Activated naive CD4-positive, alpha-beta T cell treated with anti-CD3 and anti-CD28 coated beads, Interleukin-2, amount 50 U/mL, for 24 hours (primary cell): ENCODE results near the gene KCNJ3.

Experiments
- H3K27ac Mint-ChIP-seq: one replicate; pipeline ENCODE4 v1.8.0; 2021; ENCODE audit warnings: mild to moderate bottlenecking, mixed read lengths
- H3K27me3 Mint-ChIP-seq: one replicate; pipeline ENCODE4 v1.8.0; 2021; ENCODE audit warnings: mixed read lengths
- H3K36me3 Mint-ChIP-seq: one replicate; pipeline ENCODE4 v1.8.0; 2021; ENCODE audit warnings: mixed read lengths
- H3K4me1 Mint-ChIP-seq: one replicate; pipeline ENCODE4 v1.8.0; 2021; ENCODE audit warnings: mixed read lengths
- H3K4me3 Mint-ChIP-seq: one replicate; pipeline ENCODE4 v1.8.0; 2021; ENCODE audit warnings: mild to moderate bottlenecking, mixed read lengths
- H3K9me3 Mint-ChIP-seq: one replicate; pipeline ENCODE4 v1.8.0; 2021; ENCODE audit warnings: mixed read lengths

Gene KCNJ3

GRCh38 chr2:154697418-154698252 is 860 bp upstream of the KCNJ3 start:
- H3K4me3 Mint-ChIP-seq: no peak overlapping the region

DNA sequence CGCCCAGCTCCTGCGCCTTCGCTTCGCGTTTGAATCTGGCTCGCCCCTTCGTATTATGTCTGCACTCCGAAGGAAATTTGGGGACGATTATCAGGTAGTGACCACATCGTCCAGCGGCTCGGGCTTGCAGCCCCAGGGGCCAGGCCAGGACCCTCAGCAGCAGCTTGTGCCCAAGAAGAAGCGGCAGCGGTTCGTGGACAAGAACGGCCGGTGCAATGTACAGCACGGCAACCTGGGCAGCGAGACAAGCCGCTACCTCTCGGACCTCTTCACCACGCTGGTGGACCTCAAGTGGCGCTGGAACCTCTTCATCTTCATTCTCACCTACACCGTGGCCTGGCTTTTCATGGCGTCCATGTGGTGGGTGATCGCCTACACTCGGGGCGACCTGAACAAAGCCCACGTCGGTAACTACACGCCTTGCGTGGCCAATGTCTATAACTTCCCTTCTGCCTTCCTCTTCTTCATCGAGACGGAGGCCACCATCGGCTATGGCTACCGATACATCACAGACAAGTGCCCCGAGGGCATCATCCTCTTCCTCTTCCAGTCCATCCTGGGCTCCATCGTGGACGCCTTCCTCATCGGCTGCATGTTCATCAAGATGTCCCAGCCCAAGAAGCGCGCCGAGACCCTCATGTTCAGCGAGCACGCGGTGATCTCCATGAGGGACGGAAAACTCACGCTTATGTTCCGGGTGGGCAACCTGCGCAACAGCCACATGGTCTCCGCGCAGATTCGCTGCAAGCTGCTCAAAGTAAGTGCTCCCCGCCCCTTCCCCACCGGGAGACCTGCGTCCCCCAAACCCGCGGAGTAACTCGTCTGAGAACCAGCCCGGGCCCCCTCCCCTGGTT is 453 bp downstream of the KCNJ3 start:
- no peak overlapping the region for H3K27ac Mint-ChIP-seq
- H3K4me1 Mint-ChIP-seq: peaks cover 3% of the 10 kb centered on the region
- peaks cover 1% of the 10 kb centered on the region for H3K36me3 Mint-ChIP-seq
- H3K27me3 Mint-ChIP-seq: peaks cover 24% of the 10 kb centered on the region
- peak overlapping the region; percentile 44 for H3K4me3 Mint-ChIP-seq
- H3K9me3 Mint-ChIP-seq: no peaks in the 10 kb centered on the region

More at GRCh38 chr2:154697418-154698252, 860 bp upstream of the KCNJ3 start:
- Mint-ChIP-seq H3K36me3 (peaks cover 1% of the 10 kb centered on the region), H3K27ac (no peak overlapping the region), H3K4me1 (peaks cover 3% of the 10 kb centered on the region), H3K27me3 (peaks cover 24% of the 10 kb centered on the region), H3K9me3 (no peaks in the 10 kb centered on the region)

- H3K9me3 Mint-ChIP-seq: no peaks in the 10 kb centered on the region
- H3K4me3 Mint-ChIP-seq: no peak overlapping the region
- peaks cover 3% of the 10 kb centered on the region for H3K4me1 Mint-ChIP-seq
Observed at GRCh38 chr2:154699575-154699930, 1.1 kb downstream of the KCNJ3 start.

GRCh38 chr2:154700136-154700535 is 1.6 kb downstream of the KCNJ3 start:
- no peak overlapping the region for H3K27ac Mint-ChIP-seq

More at GRCh38 chr2:154699575-154699930, 1.1 kb downstream of the KCNJ3 start:
- Mint-ChIP-seq H3K27ac (no peak overlapping the region), H3K36me3 (peaks cover 1% of the 10 kb centered on the region), H3K27me3 (peaks cover 24% of the 10 kb centered on the region)

GRCh38 chr2:154704991-154705390 is 6.5 kb downstream of the KCNJ3 start:
- H3K4me3 Mint-ChIP-seq: no peak overlapping the region
- no peak overlapping the region for H3K27ac Mint-ChIP-seq
- no peaks in the 10 kb centered on the region for H3K36me3 Mint-ChIP-seq

More at GRCh38 chr2:154700136-154700535, 1.6 kb downstream of the KCNJ3 start:
- Mint-ChIP-seq H3K4me3 (no peak overlapping the region), H3K27me3 (peaks cover 24% of the 10 kb centered on the region), H3K9me3 (no peaks in the 10 kb centered on the region), H3K4me1 (peaks cover 3% of the 10 kb centered on the region), H3K36me3 (peaks cover 1% of the 10 kb centered on the region)

DNA sequence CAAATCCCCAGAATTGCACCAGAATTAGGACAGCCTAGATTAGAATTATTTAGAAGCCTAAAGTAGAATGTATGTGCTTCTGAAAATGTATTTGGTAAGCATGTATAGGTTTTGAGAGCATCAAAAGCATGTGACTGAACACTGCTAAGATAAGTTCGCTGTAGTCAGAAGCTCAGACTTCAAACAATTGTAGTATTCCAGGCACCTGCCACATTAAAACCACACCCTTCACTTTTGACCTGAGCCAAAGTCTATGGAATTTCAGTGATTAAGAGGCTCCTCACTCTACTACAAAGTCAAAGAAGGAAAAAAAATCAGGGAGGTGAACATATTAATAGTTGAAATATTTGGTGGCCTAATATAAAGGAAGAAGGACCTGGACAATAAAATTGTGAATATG is 8.2 kb downstream of the KCNJ3 start:
- no peaks in the 10 kb centered on the region for H3K36me3 Mint-ChIP-seq
- H3K27ac Mint-ChIP-seq: no peak overlapping the region
- no peaks in the 10 kb centered on the region for H3K4me1 Mint-ChIP-seq
- no peaks in the 10 kb centered on the region for H3K27me3 Mint-ChIP-seq
- H3K4me3 Mint-ChIP-seq: no peak overlapping the region
- no peaks in the 10 kb centered on the region for H3K9me3 Mint-ChIP-seq

More at GRCh38 chr2:154704991-154705390, 6.5 kb downstream of the KCNJ3 start:
- Mint-ChIP-seq H3K9me3 (no peaks in the 10 kb centered on the region), H3K27me3 (no peaks in the 10 kb centered on the region), H3K4me1 (no peaks in the 10 kb centered on the region)

DNA sequence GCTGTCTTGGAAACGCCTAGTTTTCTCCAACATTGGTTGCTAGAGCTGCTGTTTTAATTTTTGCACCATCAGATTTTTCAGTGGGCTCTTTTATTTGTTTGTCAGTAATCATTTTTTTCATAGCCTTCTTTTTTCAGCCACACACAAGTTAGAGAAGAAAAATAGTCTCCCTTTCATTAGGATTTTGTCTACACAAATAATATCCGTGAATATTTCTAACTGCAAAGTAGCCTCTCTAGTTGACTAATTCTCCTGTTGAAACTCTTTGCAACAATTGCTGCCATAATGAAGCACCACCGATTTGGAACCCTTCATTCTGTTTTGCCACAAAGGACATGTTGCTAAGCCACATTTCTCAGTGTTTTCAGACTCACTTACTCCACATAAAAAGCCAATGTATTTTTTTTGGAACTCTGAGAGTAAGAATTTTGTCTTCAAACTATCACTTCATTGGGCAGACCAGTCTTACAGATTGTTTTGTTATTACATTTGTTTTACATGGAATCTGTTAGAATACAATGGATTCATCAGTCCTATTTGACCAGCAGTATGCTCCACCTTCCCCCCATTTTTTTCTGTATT is 9.6 kb downstream of the KCNJ3 start:
- Mint-ChIP-seq H3K27ac (no peak overlapping the region), H3K27me3 (no peaks in the 10 kb centered on the region), H3K4me3 (no peak overlapping the region), H3K9me3 (no peaks in the 10 kb centered on the region), H3K4me1 (no peaks in the 10 kb centered on the region), H3K36me3 (no peaks in the 10 kb centered on the region)

GRCh38 chr2:154709215-154709614 is 10.7 kb downstream of the KCNJ3 start:
- Mint-ChIP-seq H3K4me3 (no peak overlapping the region), H3K9me3 (no peaks in the 10 kb centered on the region), H3K36me3 (no peaks in the 10 kb centered on the region), H3K27ac (no peak overlapping the region), H3K27me3 (no peaks in the 10 kb centered on the region), H3K4me1 (no peaks in the 10 kb centered on the region)

- H3K4me3 Mint-ChIP-seq: no peak overlapping the region
- no peak overlapping the region for H3K27ac Mint-ChIP-seq
- H3K27me3 Mint-ChIP-seq: no peaks in the 10 kb centered on the region
- H3K9me3 Mint-ChIP-seq: no peaks in the 10 kb centered on the region
- H3K36me3 Mint-ChIP-seq: no peaks in the 10 kb centered on the region
- H3K4me1 Mint-ChIP-seq: no peaks in the 10 kb centered on the region
Observed at GRCh38 chr2:154710078-154710477, 11.6 kb downstream of the KCNJ3 start.

- Mint-ChIP-seq H3K9me3 (no peaks in the 10 kb centered on the region), H3K27ac (no peak overlapping the region)
Observed at GRCh38 chr2:154710685-154711084, 12.2 kb downstream of the KCNJ3 start.

GRCh38 chr2:154713675-154714074 is 15.2 kb downstream of the KCNJ3 start:
- no peaks in the 10 kb centered on the region for H3K27me3 Mint-ChIP-seq
- no peak overlapping the region for H3K27ac Mint-ChIP-seq
- H3K4me1 Mint-ChIP-seq: no peaks in the 10 kb centered on the region
- H3K36me3 Mint-ChIP-seq: no peaks in the 10 kb centered on the region
- no peaks in the 10 kb centered on the region for H3K9me3 Mint-ChIP-seq
- H3K4me3 Mint-ChIP-seq: no peak overlapping the region

More at GRCh38 chr2:154710685-154711084, 12.2 kb downstream of the KCNJ3 start:
- no peaks in the 10 kb centered on the region for H3K27me3 Mint-ChIP-seq
- no peak overlapping the region for H3K4me3 Mint-ChIP-seq
- H3K36me3 Mint-ChIP-seq: no peaks in the 10 kb centered on the region
- no peaks in the 10 kb centered on the region for H3K4me1 Mint-ChIP-seq

DNA sequence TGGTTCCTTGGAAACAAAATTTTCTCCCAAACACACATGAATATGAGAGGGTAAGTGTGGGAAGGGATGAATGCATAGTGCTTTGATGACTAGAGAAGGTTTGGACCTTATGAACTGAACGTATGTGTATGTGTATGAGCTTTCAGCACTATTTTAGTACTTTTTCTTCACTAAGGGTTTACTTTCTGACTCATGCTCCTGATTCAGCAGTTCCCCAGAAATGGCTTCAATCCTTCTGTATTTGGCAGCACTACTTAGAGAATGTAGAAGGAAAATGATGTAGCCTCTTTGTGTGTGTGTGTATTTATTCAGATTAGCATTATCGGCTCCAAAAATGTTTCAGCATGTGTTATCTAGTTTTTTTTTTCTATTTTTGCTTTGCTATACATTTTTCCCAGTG is 22.2 kb downstream of the KCNJ3 start:
- Mint-ChIP-seq H3K27me3 (no peaks in the 10 kb centered on the region), H3K4me3 (no peak overlapping the region), H3K4me1 (no peaks in the 10 kb centered on the region), H3K36me3 (no peaks in the 10 kb centered on the region), H3K27ac (no peak overlapping the region), H3K9me3 (peaks cover 5% of the 10 kb centered on the region)

DNA sequence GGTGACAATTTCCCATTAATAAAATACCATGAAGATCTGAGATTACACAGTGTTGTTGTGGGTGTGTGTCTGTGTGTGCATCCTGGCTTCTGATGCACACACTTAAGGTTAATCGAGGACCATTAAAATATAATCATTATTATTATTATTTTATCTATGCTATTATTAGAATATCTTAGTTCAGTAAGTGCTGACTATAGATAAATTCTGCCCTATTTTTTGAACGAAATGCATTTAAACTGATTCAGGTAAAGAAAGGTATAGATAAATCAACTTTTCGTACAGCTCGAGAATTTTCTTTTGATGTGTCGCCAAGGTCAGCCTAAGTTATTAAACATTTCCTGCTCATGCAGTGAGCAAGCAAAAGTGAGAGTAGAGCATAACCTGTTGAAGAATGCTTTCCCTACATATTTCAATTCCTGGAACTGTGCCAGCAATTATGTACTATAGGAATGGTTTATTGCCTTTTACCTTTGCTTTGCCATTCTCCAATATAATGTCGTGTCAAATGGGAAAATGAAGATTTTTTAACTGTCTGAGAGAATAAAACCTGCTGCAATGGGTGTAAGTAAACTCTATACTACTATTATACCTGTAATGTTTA is 25.8 kb downstream of the KCNJ3 start:
- Mint-ChIP-seq H3K9me3 (peaks cover 5% of the 10 kb centered on the region), H3K27me3 (no peaks in the 10 kb centered on the region), H3K27ac (no peak overlapping the region), H3K4me3 (no peak overlapping the region), H3K36me3 (no peaks in the 10 kb centered on the region), H3K4me1 (no peaks in the 10 kb centered on the region)

GRCh38 chr2:154740361-154740760 is 41.9 kb downstream of the KCNJ3 start:
- Mint-ChIP-seq H3K27ac (no peak overlapping the region), H3K4me1 (no peaks in the 10 kb centered on the region), H3K4me3 (no peak overlapping the region), H3K27me3 (no peaks in the 10 kb centered on the region), H3K9me3 (no peaks in the 10 kb centered on the region), H3K36me3 (no peaks in the 10 kb centered on the region)

GRCh38 chr2:154758871-154759270 is 60.4 kb downstream of the KCNJ3 start:
- H3K4me3 Mint-ChIP-seq: no peak overlapping the region
- no peaks in the 10 kb centered on the region for H3K4me1 Mint-ChIP-seq
- H3K27me3 Mint-ChIP-seq: no peaks in the 10 kb centered on the region
- H3K36me3 Mint-ChIP-seq: no peaks in the 10 kb centered on the region
- H3K27ac Mint-ChIP-seq: no peak overlapping the region
- H3K9me3 Mint-ChIP-seq: no peaks in the 10 kb centered on the region
